ENCODE measurements around the gene GRAMD2B. TPM values are rescaled to one million over a fixed set of nuclear protein-coding genes. Genes with fewer than 3 reads are reported as not detected.
"Not testable (repeated sequence)": the region's sequence is repeated elsewhere in the genome, so short reads cannot be mapped to it uniquely, and the experiment has no call there.

Gene GRAMD2B
- total RNA-seq: 2.2 TPM

- DNase-seq (ENCODE audit: low read depth in 2 of 3, low spot score in 2 of 3): peak; percentile 37 to 74 (median 60)
Measured at GRCh38 chr5:126422994-126423788, at the start of gene GRAMD2B. Gene GRAMD2B (plus strand): TSS chr5:126423409. CDS start chr5:126423607, 198 bp downstream.

- no peak for DNase-seq (ENCODE audit: low read depth in 2 of 3, low spot score in 2 of 3)
Measured at GRCh38 chr5:126374109-126374416, 49.1 kb upstream of the GRAMD2B start.

GRCh38 chr5:126376443-126376842 lies 46.8 kb upstream of the GRAMD2B start:
- no peak for DNase-seq (ENCODE audit: low read depth in 2 of 3, low spot score in 2 of 3)

GRCh38 chr5:126377424-126377823 lies 45.8 kb upstream of the GRAMD2B start:
- DNase-seq (ENCODE audit: low read depth in 2 of 3, low spot score in 2 of 3): no peak

GRCh38 chr5:126380316-126380715 lies 42.9 kb upstream of the GRAMD2B start:
- DNase-seq (ENCODE audit: low read depth in 2 of 3, low spot score in 2 of 3): not testable (repeated sequence)

GRCh38 chr5:126383246-126383645 lies 40.0 kb upstream of the GRAMD2B start:
- no peak for DNase-seq (ENCODE audit: low read depth in 2 of 3, low spot score in 2 of 3)

GRCh38 chr5:126383776-126384175 lies 39.4 kb upstream of the GRAMD2B start:
- DNase-seq (ENCODE audit: low read depth in 2 of 3, low spot score in 2 of 3): no peak

GRCh38 chr5:126384985-126385384 lies 38.2 kb upstream of the GRAMD2B start:
- DNase-seq (ENCODE audit: low read depth in 2 of 3, low spot score in 2 of 3): no peak

GRCh38 chr5:126385524-126386502 lies 37.4 kb upstream of the GRAMD2B start:
- no peak for DNase-seq (ENCODE audit: low read depth in 2 of 3, low spot score in 2 of 3)

GRCh38 chr5:126389179-126389578 lies 34.0 kb upstream of the GRAMD2B start:
- no peak for DNase-seq (ENCODE audit: low read depth in 2 of 3, low spot score in 2 of 3)

- DNase-seq (ENCODE audit: low read depth in 2 of 3, low spot score in 2 of 3): no peak
Measured at GRCh38 chr5:126390051-126390450, 33.2 kb upstream of the GRAMD2B start.

GRCh38 chr5:126391386-126391785 lies 31.8 kb upstream of the GRAMD2B start:
- no peak for DNase-seq (ENCODE audit: low read depth in 2 of 3, low spot score in 2 of 3)

- no peak for DNase-seq (ENCODE audit: low read depth in 2 of 3, low spot score in 2 of 3)
Measured at GRCh38 chr5:126394211-126394788, 28.9 kb upstream of the GRAMD2B start.

GRCh38 chr5:126395198-126395597 lies 28.0 kb upstream of the GRAMD2B start:
- DNase-seq (ENCODE audit: low read depth in 2 of 3, low spot score in 2 of 3): no peak

- DNase-seq (ENCODE audit: low read depth in 2 of 3, low spot score in 2 of 3): no peak
Measured at GRCh38 chr5:126395605-126396004, 27.6 kb upstream of the GRAMD2B start.

GRCh38 chr5:126396721-126397120 lies 26.5 kb upstream of the GRAMD2B start:
- DNase-seq (ENCODE audit: low read depth in 2 of 3, low spot score in 2 of 3): not testable (repeated sequence)

GRCh38 chr5:126398791-126399190 lies 24.4 kb upstream of the GRAMD2B start:
- no peak for DNase-seq (ENCODE audit: low read depth in 2 of 3, low spot score in 2 of 3)

- DNase-seq (ENCODE audit: low read depth in 2 of 3, low spot score in 2 of 3): no peak
Measured at GRCh38 chr5:126400621-126401251, 22.5 kb upstream of the GRAMD2B start.

- DNase-seq (ENCODE audit: low read depth in 2 of 3, low spot score in 2 of 3): no peak
Measured at GRCh38 chr5:126402621-126403555, 20.3 kb upstream of the GRAMD2B start.

- no peak for DNase-seq (ENCODE audit: low read depth in 2 of 3, low spot score in 2 of 3)
Measured at GRCh38 chr5:126403876-126404275, 19.3 kb upstream of the GRAMD2B start.

Data from hematopoietic multipotent progenitor cell (in vitro differentiated cells).